PC-3 (cell line): ENCODE results near the gene SPNS1.

Experiments
- CTCF ChIP-seq: fragments of 300-600 bp; sonication (generic); conservative IDR thresholded peaks from 2 replicates; pipeline ENCODE4 v1.5.1; 2017; ENCODE audit warnings: antibody characterized with exemption, low read depth, mild to moderate bottlenecking, low read length
- EZH2 ChIP-seq: fragments of 300-600 bp; sonication (generic); IDR thresholded peaks from one replicate; pipeline ENCODE4 v1.6.1; 2017; ENCODE audit warnings: antibody characterized with exemption, mild to moderate bottlenecking, low read length; ENCODE audit not compliant: unreplicated experiment

DNA sequence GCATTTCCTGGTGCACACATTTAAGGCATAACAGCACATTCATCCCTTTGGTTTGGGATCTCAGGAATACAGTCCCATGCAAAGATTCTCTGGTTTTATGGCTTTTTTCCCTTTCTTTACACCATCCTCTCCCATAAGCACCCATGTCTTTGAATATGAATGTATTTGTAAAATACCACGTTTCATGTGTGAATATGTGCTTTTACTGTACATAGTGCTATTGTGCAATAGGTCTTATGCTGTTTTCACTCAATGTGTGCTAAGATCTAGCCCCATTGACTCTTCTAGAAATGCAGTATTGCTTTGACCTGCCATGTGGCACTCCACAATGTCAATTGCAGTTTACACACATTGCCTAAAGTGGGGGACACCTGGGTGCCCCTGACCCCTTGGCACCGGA is 10.1 kb upstream of the SPNS1 start:
- TF ChIP-seq CTCF (no peak), EZH2 (no peak)
